Keratinocyte (primary cell): ENCODE data around the gene C16orf46.

ENCODE experiments used
- EZH2 ChIP-seq: IDR thresholded peaks from one replicate; pipeline ENCODE4 v1.6.1; 2012; ENCODE audit warnings: inconsistent platforms, mild to moderate bottlenecking, low read length, moderate library complexity
- TF ChIP-seq, protein P1 (sequence below), 3 experiments: IDR thresholded peaks in 1 of 3; conservative IDR thresholded peaks in 1 of 3; optimal IDR thresholded peaks in 1 of 3; 2 replicates in 2 of 3; 3 replicates in 1 of 3; pipeline versions ENCODE3 to v1.5.1; 2011; ENCODE audit warnings: low read length in 3 of 3, mild to moderate bottlenecking in 3 of 3, moderate library complexity in 2 of 3, control low read depth in 1 of 3, inconsistent platforms in 1 of 3; ENCODE audit not compliant: insufficient read depth in 2 of 3; ENCODE audit errors: extremely low read depth in 1 of 3

DNA sequence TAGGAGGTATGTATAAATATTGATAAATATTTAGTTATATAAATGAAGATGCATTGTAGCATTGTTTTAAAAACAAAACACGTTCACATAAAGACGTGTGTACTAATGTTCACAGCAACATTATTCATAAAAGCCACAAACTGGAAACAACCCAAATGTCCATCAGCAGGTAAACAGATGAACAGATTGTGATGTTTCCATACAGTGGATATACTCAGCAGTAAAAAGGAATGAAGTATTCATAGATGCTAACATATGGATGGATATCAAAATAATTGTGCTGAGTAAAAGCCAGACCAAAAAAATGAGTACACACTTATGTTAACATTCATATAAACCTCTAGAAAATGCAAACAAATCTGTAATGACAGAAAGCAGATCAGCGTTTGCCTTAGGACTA, 64.1 kb downstream of the C16orf46 start:
- TF ChIP-seq, protein P1, sequence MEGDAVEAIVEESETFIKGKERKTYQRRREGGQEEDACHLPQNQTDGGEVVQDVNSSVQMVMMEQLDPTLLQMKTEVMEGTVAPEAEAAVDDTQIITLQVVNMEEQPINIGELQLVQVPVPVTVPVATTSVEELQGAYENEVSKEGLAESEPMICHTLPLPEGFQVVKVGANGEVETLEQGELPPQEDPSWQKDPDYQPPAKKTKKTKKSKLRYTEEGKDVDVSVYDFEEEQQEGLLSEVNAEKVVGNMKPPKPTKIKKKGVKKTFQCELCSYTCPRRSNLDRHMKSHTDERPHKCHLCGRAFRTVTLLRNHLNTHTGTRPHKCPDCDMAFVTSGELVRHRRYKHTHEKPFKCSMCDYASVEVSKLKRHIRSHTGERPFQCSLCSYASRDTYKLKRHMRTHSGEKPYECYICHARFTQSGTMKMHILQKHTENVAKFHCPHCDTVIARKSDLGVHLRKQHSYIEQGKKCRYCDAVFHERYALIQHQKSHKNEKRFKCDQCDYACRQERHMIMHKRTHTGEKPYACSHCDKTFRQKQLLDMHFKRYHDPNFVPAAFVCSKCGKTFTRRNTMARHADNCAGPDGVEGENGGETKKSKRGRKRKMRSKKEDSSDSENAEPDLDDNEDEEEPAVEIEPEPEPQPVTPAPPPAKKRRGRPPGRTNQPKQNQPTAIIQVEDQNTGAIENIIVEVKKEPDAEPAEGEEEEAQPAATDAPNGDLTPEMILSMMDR (optimal IDR thresholded peaks at IDR 0.05 in 1 of 3, IDR thresholded peaks at IDR 0.05 in 1 of 3, conservative IDR thresholded peaks at IDR 0.05 in 1 of 3; ENCODE audit: extremely low read depth in 1 of 3, insufficient read depth in 2 of 3, low read length in 3 of 3) = no peak
- no peak for TF ChIP-seq EZH2
